Esophagus muscularis mucosa (tissue), 4 donors: ENCODE measurements around the gene MTREX.

Experiments used
- CTCF ChIP-seq, 3 experiments: fragments of 200-600 bp in 2 of 3; fragments of 450-650 bp in 1 of 3; sonication (generic) in 2 of 3; IDR thresholded peaks; one replicate each; pipeline ENCODE4 v1.5.1; 2017 to 2019; ENCODE audit warnings: antibody characterized with exemption in 3 of 3, mild to moderate bottlenecking in 2 of 3, moderate library complexity in 1 of 3
- EP300 ChIP-seq: sonication (generic); formaldehyde crosslinking; IDR thresholded peaks from one replicate; pipeline ENCODE4 v1.6.1; 2017; ENCODE audit warnings: antibody characterized with exemption
- POLR2A ChIP-seq: fragments of 450-650 bp; IDR thresholded peaks from one replicate; pipeline ENCODE4 v1.6.1; 2017; ENCODE audit warnings: antibody characterized with exemption, moderate library complexity, mild to moderate bottlenecking, low read depth
- POLR2AphosphoS5 ChIP-seq, 2 donors: sonication (generic); formaldehyde crosslinking; IDR thresholded peaks; one replicate each; pipeline ENCODE4 v1.6.1; 2017; ENCODE audit warnings: antibody characterized with exemption in 2 of 2

GRCh38 chr5:55429613-55430253, 121.9 kb downstream of the MTREX start:
- no peak for TF ChIP-seq CTCF (IDR thresholded peaks at IDR 0.05)
- no peak for TF ChIP-seq POLR2A
- no peak for TF ChIP-seq POLR2AphosphoS5 (IDR thresholded peaks at IDR 0.05)
- no peak for TF ChIP-seq EP300
